ENCODE measurements around the gene CAPN3.

The CAPN3 gene

GRCh38 chr15:42354824-42355223, 4.5 kb upstream of the CAPN3 start:
- DNase-seq (ENCODE audit: low read depth) = no peak
- H3K4me3 ChIP-seq (ENCODE audit: low read depth, low read length) = no peak overlapping the region
- no peak for TF ChIP-seq CTCF (IDR thresholded peaks at IDR 0.05; ENCODE audit: low read depth, low read length, missing control alignments)

GRCh38 chr15:42355291-42355690, 4.0 kb upstream of the CAPN3 start:
- no peak overlapping the region for H3K4me3 ChIP-seq (ENCODE audit: low read depth, low read length)
- TF ChIP-seq CTCF (IDR thresholded peaks at IDR 0.05; ENCODE audit: low read depth, low read length, missing control alignments) = no peak
- no peak for DNase-seq (ENCODE audit: low read depth)

GRCh38 chr15:42356851-42357250, 2.5 kb upstream of the CAPN3 start:
- TF ChIP-seq CTCF (IDR thresholded peaks at IDR 0.05; ENCODE audit: low read depth, low read length, missing control alignments) = no peak
- H3K4me3 ChIP-seq (ENCODE audit: low read depth, low read length) = no peak overlapping the region
- DNase-seq (ENCODE audit: low read depth) = no peak

- TF ChIP-seq CTCF (IDR thresholded peaks at IDR 0.05; ENCODE audit: low read depth, low read length, missing control alignments) = no peak
- no peak overlapping the region for H3K4me3 ChIP-seq (ENCODE audit: low read depth, low read length)
- no peak for DNase-seq (ENCODE audit: low read depth)
These were observed 1.2 kb upstream of the CAPN3 start for GRCh38 chr15:42358141-42358540.

- no peak overlapping the region for H3K4me3 ChIP-seq (ENCODE audit: low read depth, low read length)
- TF ChIP-seq CTCF (IDR thresholded peaks at IDR 0.05; ENCODE audit: low read depth, low read length, missing control alignments) = no peak
- DNase-seq (ENCODE audit: low read depth) = no peak
These were observed 684 bp downstream of the CAPN3 start for GRCh38 chr15:42359985-42360384.

GRCh38 chr15:42360535-42361112, 1.3 kb downstream of the CAPN3 start:
- no peak for DNase-seq (ENCODE audit: low read depth)
- H3K4me3 ChIP-seq (ENCODE audit: low read depth, low read length) = no peak overlapping the region
- TF ChIP-seq CTCF (IDR thresholded peaks at IDR 0.05; ENCODE audit: low read depth, low read length, missing control alignments) = no peak

GRCh38 chr15:42363487-42363886, 4.2 kb downstream of the CAPN3 start:
- TF ChIP-seq CTCF (IDR thresholded peaks at IDR 0.05; ENCODE audit: low read depth, low read length, missing control alignments) = no peak
- no peak for DNase-seq (ENCODE audit: low read depth)
- H3K4me3 ChIP-seq (ENCODE audit: low read depth, low read length) = no peak overlapping the region

Measured in GM12864 (cell line).